ENCODE measurements around the gene MDGA2. TPM values are rescaled to one million over a fixed set of nuclear protein-coding genes. Genes with fewer than 3 reads are reported as not detected.

Gene MDGA2
- total and polyA plus RNA-seq, 2 of the 13 experiments (the other 11 are each of a cell fraction or from before 2014, with no cell fraction given) = not detected

DNA sequence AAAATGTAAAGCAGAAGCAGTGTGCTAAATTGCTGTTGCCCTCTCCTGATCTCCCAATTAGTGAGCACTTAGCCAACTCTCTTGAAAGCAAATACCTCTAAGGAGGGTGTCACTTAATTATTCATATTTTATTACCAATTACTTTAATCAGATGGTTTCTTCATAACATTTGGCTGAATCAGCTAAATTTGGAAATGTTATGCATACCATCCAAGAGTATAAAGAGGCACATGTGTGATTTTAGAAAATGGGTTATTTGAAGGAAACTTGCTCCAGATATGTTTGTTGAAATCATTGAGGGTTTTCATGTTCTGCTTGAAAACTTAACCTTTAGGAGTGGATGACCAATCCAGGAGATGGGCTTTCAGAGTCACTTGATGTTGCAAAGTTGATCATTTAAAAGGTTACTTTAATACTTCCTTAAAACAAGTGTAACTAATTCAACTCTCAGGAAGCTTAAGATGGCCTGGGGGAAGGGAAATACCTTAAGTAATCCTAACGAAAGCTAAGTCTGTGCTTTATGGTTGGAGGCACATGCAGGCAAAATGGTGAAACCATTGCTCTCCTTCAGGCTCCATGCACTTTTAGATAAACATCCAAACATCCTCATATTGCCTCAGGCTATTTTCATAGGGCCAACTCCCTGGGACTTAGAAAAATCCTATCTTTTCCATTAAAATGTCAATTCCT, 434.5 kb downstream of the MDGA2 start:
- ATAC-seq = no peak
- no TSS peak for BruUV-seq (replicated peaks)
- no peaks in the 10 kb centered on the region for H3K9me3 ChIP-seq (ENCODE audit: low read length)
- H3K79me2 ChIP-seq (ENCODE audit: insufficient read depth, low read length) = no peaks in the 10 kb centered on the region
- no peak overlapping the region for H3K4me2 ChIP-seq (ENCODE audit: low read depth, low read length)
- intact Hi-C loops (cut with micrococcal nuclease; ENCODE audit: unreplicated experiment) = no loop called here
- ChIA-PET POLR2A (no interaction called here), CTCF (ENCODE audit: low intra/inter-chr PET ratio, low total read pairs) (no interaction called here)
- no peaks in the 10 kb centered on the region for H3K36me3 ChIP-seq (replicated peaks in 1 of 2; ENCODE audit: control insufficient read depth in 1 of 2, insufficient read depth in 2 of 2, low read length in 2 of 2)
- no peaks in the 10 kb centered on the region for H3K4me1 ChIP-seq (ENCODE audit: insufficient read depth, low read length)
- DNase-seq (ENCODE audit: low spot score) = no peak
- no peak overlapping the region for H3K9ac ChIP-seq (ENCODE audit: insufficient read depth, low read depth, low read length)
- 0% methylated on average over 1 of the region's 1 CpG for WGBS (ENCODE audit: low lambda C conversion rate)
- no peaks in the 10 kb centered on the region for H4K20me1 ChIP-seq (ENCODE audit: insufficient read depth, low read length)
- H3K4me3 ChIP-seq (replicated peaks in 1 of 3; ENCODE audit: insufficient read depth in 1 of 3, low read depth in 2 of 3, low read length in 3 of 3) = no peak overlapping the region
- in situ Hi-C loops (cut with HindIII; ENCODE audit: extremely low pct_ligation_motif_present, low pct_unique_long_range_greater_than_20kb) = no loop called here
- FAIRE-seq = no peak
- no peak overlapping the region for H2AFZ ChIP-seq (ENCODE audit: low read length)
- TF ChIP-seq, protein P1, sequence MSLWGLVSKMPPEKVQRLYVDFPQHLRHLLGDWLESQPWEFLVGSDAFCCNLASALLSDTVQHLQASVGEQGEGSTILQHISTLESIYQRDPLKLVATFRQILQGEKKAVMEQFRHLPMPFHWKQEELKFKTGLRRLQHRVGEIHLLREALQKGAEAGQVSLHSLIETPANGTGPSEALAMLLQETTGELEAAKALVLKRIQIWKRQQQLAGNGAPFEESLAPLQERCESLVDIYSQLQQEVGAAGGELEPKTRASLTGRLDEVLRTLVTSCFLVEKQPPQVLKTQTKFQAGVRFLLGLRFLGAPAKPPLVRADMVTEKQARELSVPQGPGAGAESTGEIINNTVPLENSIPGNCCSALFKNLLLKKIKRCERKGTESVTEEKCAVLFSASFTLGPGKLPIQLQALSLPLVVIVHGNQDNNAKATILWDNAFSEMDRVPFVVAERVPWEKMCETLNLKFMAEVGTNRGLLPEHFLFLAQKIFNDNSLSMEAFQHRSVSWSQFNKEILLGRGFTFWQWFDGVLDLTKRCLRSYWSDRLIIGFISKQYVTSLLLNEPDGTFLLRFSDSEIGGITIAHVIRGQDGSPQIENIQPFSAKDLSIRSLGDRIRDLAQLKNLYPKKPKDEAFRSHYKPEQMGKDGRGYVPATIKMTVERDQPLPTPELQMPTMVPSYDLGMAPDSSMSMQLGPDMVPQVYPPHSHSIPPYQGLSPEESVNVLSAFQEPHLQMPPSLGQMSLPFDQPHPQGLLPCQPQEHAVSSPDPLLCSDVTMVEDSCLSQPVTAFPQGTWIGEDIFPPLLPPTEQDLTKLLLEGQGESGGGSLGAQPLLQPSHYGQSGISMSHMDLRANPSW (CRISPR knock-in tag; IDR thresholded peaks at IDR 0.05; ENCODE audit: borderline replicate concordance) = no peak
- no peak for TF ChIP-seq ZBTB7A (CRISPR knock-in tag; IDR thresholded peaks at IDR 0.05)
- TF ChIP-seq GPN1 (CRISPR knock-in tag; IDR thresholded peaks at IDR 0.05; ENCODE audit: borderline replicate concordance) = no peak
- TF ChIP-seq MAFF (IDR thresholded peaks at IDR 0.05; ENCODE audit: low read depth, low read length) = peak; percentile 84
- TF ChIP-seq KAT8 (CRISPR knock-in tag; IDR thresholded peaks at IDR 0.05) = no peak
- no peak for TF ChIP-seq KMT2A (CRISPR knock-in tag; IDR thresholded peaks at IDR 0.05)
- TF ChIP-seq KLF9 (CRISPR knock-in tag; IDR thresholded peaks at IDR 0.05; ENCODE audit: low read depth) = no peak
- TF ChIP-seq SALL1 (CRISPR knock-in tag; IDR thresholded peaks at IDR 0.05) = no peak
- TF ChIP-seq, protein P2, sequence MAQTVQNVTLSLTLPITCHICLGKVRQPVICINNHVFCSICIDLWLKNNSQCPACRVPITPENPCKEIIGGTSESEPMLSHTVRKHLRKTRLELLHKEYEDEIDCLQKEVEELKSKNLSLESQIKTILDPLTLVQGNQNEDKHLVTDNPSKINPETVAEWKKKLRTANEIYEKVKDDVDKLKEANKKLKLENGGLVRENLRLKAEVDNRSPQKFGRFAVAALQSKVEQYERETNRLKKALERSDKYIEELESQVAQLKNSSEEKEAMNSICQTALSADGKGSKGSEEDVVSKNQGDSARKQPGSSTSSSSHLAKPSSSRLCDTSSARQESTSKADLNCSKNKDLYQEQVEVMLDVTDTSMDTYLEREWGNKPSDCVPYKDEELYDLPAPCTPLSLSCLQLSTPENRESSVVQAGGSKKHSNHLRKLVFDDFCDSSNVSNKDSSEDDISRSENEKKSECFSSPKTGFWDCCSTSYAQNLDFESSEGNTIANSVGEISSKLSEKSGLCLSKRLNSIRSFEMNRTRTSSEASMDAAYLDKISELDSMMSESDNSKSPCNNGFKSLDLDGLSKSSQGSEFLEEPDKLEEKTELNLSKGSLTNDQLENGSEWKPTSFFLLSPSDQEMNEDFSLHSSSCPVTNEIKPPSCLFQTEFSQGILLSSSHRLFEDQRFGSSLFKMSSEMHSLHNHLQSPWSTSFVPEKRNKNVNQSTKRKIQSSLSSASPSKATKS (CRISPR knock-in tag; IDR thresholded peaks at IDR 0.05) = no peak
- TF ChIP-seq ZNF83 (CRISPR knock-in tag; IDR thresholded peaks at IDR 0.05; ENCODE audit: borderline replicate concordance) = no peak
- TF ChIP-seq, protein P3, sequence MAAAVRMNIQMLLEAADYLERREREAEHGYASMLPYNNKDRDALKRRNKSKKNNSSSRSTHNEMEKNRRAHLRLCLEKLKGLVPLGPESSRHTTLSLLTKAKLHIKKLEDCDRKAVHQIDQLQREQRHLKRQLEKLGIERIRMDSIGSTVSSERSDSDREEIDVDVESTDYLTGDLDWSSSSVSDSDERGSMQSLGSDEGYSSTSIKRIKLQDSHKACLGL (CRISPR knock-in tag; IDR thresholded peaks at IDR 0.05) = no peak
- TF ChIP-seq TSC22D2 (CRISPR knock-in tag; IDR thresholded peaks at IDR 0.05; ENCODE audit: borderline replicate concordance) = no peak
- no peak for TF ChIP-seq ZNF724P (CRISPR knock-in tag; IDR thresholded peaks at IDR 0.05; ENCODE audit: borderline replicate concordance)
- no peak for TF ChIP-seq ZEB1 (IDR thresholded peaks at IDR 0.05; ENCODE audit: insufficient replicate concordance, low read depth)
- TF ChIP-seq ATF7 (IDR thresholded peaks at IDR 0.05) = no peak
- no peak for TF ChIP-seq ATF7 (CRISPR knock-in tag; IDR thresholded peaks at IDR 0.05)
- peak; percentile 78 to 92 for TF ChIP-seq MAFK (conservative IDR thresholded peaks at IDR 0.05 in 1 of 2, IDR thresholded peaks at IDR 0.05 in 1 of 2; ENCODE audit: low read length in 2 of 2)
- H3K27ac ChIP-seq (ENCODE audit: extremely low read length, insufficient read depth, low read length) = no peak overlapping the region
- H3K27me3 ChIP-seq (ENCODE audit: control insufficient read depth in 1 of 2, insufficient read depth in 2 of 2, low read length in 2 of 2) = no peaks in the 10 kb centered on the region

Data from HepG2 (cell line).